Epithelial cell of proximal tubule (primary cell): ENCODE measurements around the gene ARL15. TPM values are rescaled to one million over a fixed set of nuclear protein-coding genes. Genes with fewer than 3 reads are reported as not detected.

Experiments
- DNase-seq: peaks from one replicate; pipeline ENCODE4 v3.0.0-alpha.2; 2011; ENCODE audit warnings: low read depth
- H3K4me3 ChIP-seq: 2 replicates; pipeline ENCODE4 v1.5.1; 2011; ENCODE audit warnings: low read depth, mild to moderate bottlenecking, low read length
- CTCF ChIP-seq: conservative IDR thresholded peaks from 2 replicates; pipeline ENCODE4 v1.5.1; 2012; ENCODE audit warnings: low read depth, mild to moderate bottlenecking, low read length
- total RNA-seq: library from RNA; depleted of rRNA; stranded (reverse); fragments of >200 nt; gene quantifications from 2 replicates; pipeline ENCODE4 v1.2.3, GENCODE V29; 2015

The ARL15 gene
- total RNA-seq, 1 donor from 2014 or later = 1.9 TPM

GRCh38 chr5:54084696-54085095 is 225.7 kb downstream of the ARL15 start:
- no peak for TF ChIP-seq CTCF
- DNase-seq = no peak
- no peak overlapping the region for H3K4me3 ChIP-seq

GRCh38 chr5:54083851-54084250 is 226.5 kb downstream of the ARL15 start:
- no peak for DNase-seq
- no peak overlapping the region for H3K4me3 ChIP-seq
- TF ChIP-seq CTCF = no peak

- DNase-seq = no peak
- no peak overlapping the region for H3K4me3 ChIP-seq
- TF ChIP-seq CTCF = no peak
Observed at GRCh38 chr5:54083245-54083644, 227.1 kb downstream of the ARL15 start.

GRCh38 chr5:54081415-54081814 is 229.0 kb downstream of the ARL15 start:
- no peak for TF ChIP-seq CTCF
- no peak for DNase-seq
- H3K4me3 ChIP-seq = no peak overlapping the region

- no peak for TF ChIP-seq CTCF
- DNase-seq = no peak
- H3K4me3 ChIP-seq = no peak overlapping the region
Observed at GRCh38 chr5:54080831-54081230, 229.5 kb downstream of the ARL15 start.

- DNase-seq = no peak
- H3K4me3 ChIP-seq = no peak overlapping the region
- no peak for TF ChIP-seq CTCF
Observed at GRCh38 chr5:54073735-54074134, 236.6 kb downstream of the ARL15 start.

- no peak for DNase-seq
- TF ChIP-seq CTCF = no peak
- H3K4me3 ChIP-seq = no peak overlapping the region
Observed at GRCh38 chr5:54073131-54073530, 237.2 kb downstream of the ARL15 start.
